Panc1 (cell line): ENCODE results near the gene CCDC137. TPM values are rescaled to one million over a fixed set of nuclear protein-coding genes. Genes with fewer than 3 reads are reported as not detected.

ENCODE experiments used
- ATAC-seq: fragments of 200-7000 bp; cut with Tn5 transposase; 2 replicates; pipeline ENCODE4 v1.9.1; 2020; ENCODE audit warnings: mild to moderate bottlenecking, moderate library complexity
- BruUV-seq: library from RNA; stranded (reverse); fragments of 400-500 nt; replicated peaks from 2 replicates; lab custom pipeline; 2021; lab: Mats Ljungman, UMichigan
- CTCF ChIA-PET: fragments of 300-600 bp; sonication (Branson Sonifier 250); formaldehyde crosslinking; loops from one replicate; lab custom pipeline; 2022; ENCODE audit warnings: antibody characterized with exemption; lab: Charles Lee
- POLR2A ChIA-PET: fragments of 300-600 bp; sonication (Branson Sonifier 250); formaldehyde crosslinking; loops from one replicate; lab custom pipeline; 2022; ENCODE audit warnings: antibody characterized with exemption; lab: Charles Lee
- DNase-seq: peaks from one replicate; pipeline ENCODE4 v3.0.0-alpha.2; 2010; ENCODE audit warnings: low read depth, low spot score
- H3K27ac ChIP-seq: 2 replicates; pipeline ENCODE4 v1.5.1; 2011; ENCODE audit warnings: mild to moderate bottlenecking, low read length, inconsistent platforms
- H3K27me3 ChIP-seq: fragments of 200-500 bp; sonication (Bioruptor generic); 2 replicates; pipeline ENCODE4 v1.6.0; 2014; ENCODE audit warnings: low read length, inconsistent platforms; ENCODE audit not compliant: control insufficient read depth, insufficient read depth
- H3K36me3 ChIP-seq: fragments of 200-500 bp; sonication (Bioruptor generic); 2 replicates; pipeline ENCODE4 v1.5.1; 2014; ENCODE audit warnings: inconsistent platforms, mild to moderate bottlenecking, low read length, moderate library complexity; ENCODE audit not compliant: control insufficient read depth, insufficient read depth
- H3K4me1 ChIP-seq: 2 replicates; pipeline ENCODE4 v1.5.1; 2011; ENCODE audit warnings: inconsistent platforms, mild to moderate bottlenecking, low read length, moderate library complexity; ENCODE audit not compliant: control insufficient read depth, insufficient read depth
- H3K4me3 ChIP-seq, 2 experiments: 2 replicates each; pipeline ENCODE4 v1.5.1; 2011 to 2012; ENCODE audit warnings: low read depth in 2 of 2, low read length in 2 of 2, mild to moderate bottlenecking in 2 of 2, inconsistent platforms in 1 of 2, moderate library complexity in 1 of 2
- H3K9me3 ChIP-seq: fragments of 200-500 bp; sonication (Bioruptor generic); 2 replicates; pipeline ENCODE4 v1.5.1; 2014; ENCODE audit warnings: low read depth, mild to moderate bottlenecking, inconsistent platforms, low read length, moderate library complexity; ENCODE audit not compliant: control insufficient read depth, insufficient read depth
- CTCF ChIP-seq: fragments of 450-650 bp; IDR thresholded peaks from 2 replicates; pipeline ENCODE4 v1.5.1; 2017; ENCODE audit warnings: mild to moderate bottlenecking
- POLR2AphosphoS5 ChIP-seq: IDR thresholded peaks from 2 replicates; pipeline ENCODE4 v1.6.1; 2012; ENCODE audit warnings: mild to moderate bottlenecking, low read depth, low read length, moderate library complexity
- SIN3A ChIP-seq: IDR thresholded peaks from 2 replicates; pipeline ENCODE4 v1.6.1; 2012; ENCODE audit warnings: low read depth, mild to moderate bottlenecking, low read length, moderate library complexity, borderline replicate concordance; ENCODE audit not compliant: insufficient read depth
- TCF7L2 ChIP-seq: IDR thresholded peaks from 2 replicates; pipeline ENCODE4 v1.6.1; 2011; ENCODE audit warnings: mild to moderate bottlenecking, low read depth, low read length, inconsistent platforms
- in situ Hi-C: cut with HindIII; loops from 2 replicates; pipeline ENCODE4 v1.10.0; 2016; ENCODE audit warnings: low sequenced_read_pairs, low pct_unique_long_range_greater_than_20kb
- intact Hi-C: fragments of 100-400 bp; cut with micrococcal nuclease; formaldehyde crosslinking; loops from one replicate; pipeline ENCODE4 v1.10.0; 2022; ENCODE audit not compliant: unreplicated experiment
- total RNA-seq: library from RNA; stranded (reverse); gene quantifications from one replicate; pipeline ENCODE4 v1.2.1, GENCODE V29; 2021; ENCODE audit not compliant: unreplicated experiment
- TF ChIP-seq, protein P1 (sequence below), 2 experiments: IDR thresholded peaks; 2 replicates each; pipeline ENCODE4 v1.6.1; 2011 to 2012; ENCODE audit warnings: low read depth in 2 of 2, control low read depth in 1 of 2, low read length in 1 of 2, mild to moderate bottlenecking in 1 of 2, moderate library complexity in 1 of 2; ENCODE audit not compliant: insufficient read depth in 1 of 2

Gene CCDC137
- total RNA-seq, 1 experiment from 2014 or later: 74.6 TPM

- Histone ChIP-seq H3K27me3 (no peaks in the 10 kb centered on the region), H3K36me3 (peaks cover 22% of the 10 kb centered on the region; the same call in 1 of the 2 replicates), H3K9me3 (no peaks in the 10 kb centered on the region), H3K4me1 (peaks cover 23% of the 10 kb centered on the region), H3K4me3 (peak overlapping the region; percentile 71 to 78), H3K27ac (peak overlapping the region; percentile 96)
- TSS peak; percentile 82 for BruUV-seq
- POLR2A ChIA-PET: no interaction called here
- CTCF ChIA-PET: interaction anchor here (1.1 kb wide), 1 partner anchor 9 kb away, joined by 3 read pairs; no protein-coding TSS in a partner anchor
- in situ Hi-C loops: no loop called here
- ATAC-seq: no peak
- intact Hi-C loops: no loop called here
- no peak for DNase-seq
- TF ChIP-seq TCF7L2: no peak
- TF ChIP-seq, protein P1, sequence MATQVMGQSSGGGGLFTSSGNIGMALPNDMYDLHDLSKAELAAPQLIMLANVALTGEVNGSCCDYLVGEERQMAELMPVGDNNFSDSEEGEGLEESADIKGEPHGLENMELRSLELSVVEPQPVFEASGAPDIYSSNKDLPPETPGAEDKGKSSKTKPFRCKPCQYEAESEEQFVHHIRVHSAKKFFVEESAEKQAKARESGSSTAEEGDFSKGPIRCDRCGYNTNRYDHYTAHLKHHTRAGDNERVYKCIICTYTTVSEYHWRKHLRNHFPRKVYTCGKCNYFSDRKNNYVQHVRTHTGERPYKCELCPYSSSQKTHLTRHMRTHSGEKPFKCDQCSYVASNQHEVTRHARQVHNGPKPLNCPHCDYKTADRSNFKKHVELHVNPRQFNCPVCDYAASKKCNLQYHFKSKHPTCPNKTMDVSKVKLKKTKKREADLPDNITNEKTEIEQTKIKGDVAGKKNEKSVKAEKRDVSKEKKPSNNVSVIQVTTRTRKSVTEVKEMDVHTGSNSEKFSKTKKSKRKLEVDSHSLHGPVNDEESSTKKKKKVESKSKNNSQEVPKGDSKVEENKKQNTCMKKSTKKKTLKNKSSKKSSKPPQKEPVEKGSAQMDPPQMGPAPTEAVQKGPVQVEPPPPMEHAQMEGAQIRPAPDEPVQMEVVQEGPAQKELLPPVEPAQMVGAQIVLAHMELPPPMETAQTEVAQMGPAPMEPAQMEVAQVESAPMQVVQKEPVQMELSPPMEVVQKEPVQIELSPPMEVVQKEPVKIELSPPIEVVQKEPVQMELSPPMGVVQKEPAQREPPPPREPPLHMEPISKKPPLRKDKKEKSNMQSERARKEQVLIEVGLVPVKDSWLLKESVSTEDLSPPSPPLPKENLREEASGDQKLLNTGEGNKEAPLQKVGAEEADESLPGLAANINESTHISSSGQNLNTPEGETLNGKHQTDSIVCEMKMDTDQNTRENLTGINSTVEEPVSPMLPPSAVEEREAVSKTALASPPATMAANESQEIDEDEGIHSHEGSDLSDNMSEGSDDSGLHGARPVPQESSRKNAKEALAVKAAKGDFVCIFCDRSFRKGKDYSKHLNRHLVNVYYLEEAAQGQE (IDR thresholded peaks at IDR 0.05; ENCODE audit: insufficient read depth in 1 of 2, low read depth in 2 of 2, low read length in 1 of 2): no peak
- TF ChIP-seq CTCF: no peak
- TF ChIP-seq POLR2AphosphoS5: no peak
- no peak for TF ChIP-seq SIN3A
Observed at GRCh38 chr17:81684442-81684911, 17.9 kb downstream of the CCDC137 start.

GRCh38 chr17:81685108-81685507 is 18.6 kb downstream of the CCDC137 start:
- intact Hi-C loops: no loop called here
- ATAC-seq: no peak; the same call in 1 of the 2 replicates

More at GRCh38 chr17:81685108-81685507, 18.6 kb downstream of the CCDC137 start:
- in situ Hi-C loops: no loop called here
- Histone ChIP-seq H3K27me3 (no peaks in the 10 kb centered on the region), H3K36me3 (peaks cover 22% of the 10 kb centered on the region; the same call in 1 of the 2 replicates), H3K9me3 (no peaks in the 10 kb centered on the region), H3K4me3 (peak overlapping the region; percentile 71 to 78), H3K4me1 (peaks cover 23% of the 10 kb centered on the region), H3K27ac (peak overlapping the region; percentile 96)
- CTCF ChIA-PET: interaction anchor here (0.7 kb wide), 1 partner anchor 72 kb away, joined by 3 read pairs; no protein-coding TSS in a partner anchor
- no peak for TF ChIP-seq CTCF
- 0 out of 2 replicates have a peak, but pooled peaks have one; percentile 15 for TF ChIP-seq SIN3A
- no peak for TF ChIP-seq POLR2AphosphoS5
- TF ChIP-seq, protein P1 (IDR thresholded peaks at IDR 0.05; ENCODE audit: insufficient read depth in 1 of 2, low read depth in 2 of 2, low read length in 1 of 2): no peak
- no peak for TF ChIP-seq TCF7L2
- no peak for DNase-seq
- POLR2A ChIA-PET: no interaction called here
- BruUV-seq: no TSS peak
